UCSD-AML1 (cell line): Measurements from ENCODE around the gene SPRR2E.
"Not testable (repeated sequence)": the region's sequence is repeated elsewhere in the genome, so short reads cannot be mapped to it uniquely, and the experiment has no call there.

Experiments used
- DNase-seq: peaks from one replicate; lab custom pipeline; 2025; ENCODE audit not compliant: unreplicated experiment; lab: John Stamatoyannopoulos, UW

Gene SPRR2E

DNA sequence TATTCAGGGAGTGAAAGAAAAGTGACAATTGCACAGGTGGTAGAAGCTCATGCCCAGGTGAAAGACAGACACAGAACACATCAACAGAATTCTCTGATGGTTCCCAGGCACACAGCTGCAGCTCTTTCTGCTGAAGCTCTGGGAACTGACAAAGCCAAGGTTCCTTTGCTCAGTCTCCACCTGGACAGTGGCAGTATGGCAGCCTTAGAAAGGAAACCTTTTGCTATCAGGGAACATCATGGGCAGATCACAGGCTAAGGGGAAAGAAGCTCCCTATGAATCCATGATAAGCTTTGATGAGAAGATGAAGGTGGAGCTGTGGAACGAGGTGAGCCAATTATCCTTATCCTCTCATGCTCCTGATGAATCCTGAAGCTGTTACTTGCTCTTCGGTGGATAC is 24.1 kb downstream of the SPRR2E start:
- DNase-seq = no peak

DNA sequence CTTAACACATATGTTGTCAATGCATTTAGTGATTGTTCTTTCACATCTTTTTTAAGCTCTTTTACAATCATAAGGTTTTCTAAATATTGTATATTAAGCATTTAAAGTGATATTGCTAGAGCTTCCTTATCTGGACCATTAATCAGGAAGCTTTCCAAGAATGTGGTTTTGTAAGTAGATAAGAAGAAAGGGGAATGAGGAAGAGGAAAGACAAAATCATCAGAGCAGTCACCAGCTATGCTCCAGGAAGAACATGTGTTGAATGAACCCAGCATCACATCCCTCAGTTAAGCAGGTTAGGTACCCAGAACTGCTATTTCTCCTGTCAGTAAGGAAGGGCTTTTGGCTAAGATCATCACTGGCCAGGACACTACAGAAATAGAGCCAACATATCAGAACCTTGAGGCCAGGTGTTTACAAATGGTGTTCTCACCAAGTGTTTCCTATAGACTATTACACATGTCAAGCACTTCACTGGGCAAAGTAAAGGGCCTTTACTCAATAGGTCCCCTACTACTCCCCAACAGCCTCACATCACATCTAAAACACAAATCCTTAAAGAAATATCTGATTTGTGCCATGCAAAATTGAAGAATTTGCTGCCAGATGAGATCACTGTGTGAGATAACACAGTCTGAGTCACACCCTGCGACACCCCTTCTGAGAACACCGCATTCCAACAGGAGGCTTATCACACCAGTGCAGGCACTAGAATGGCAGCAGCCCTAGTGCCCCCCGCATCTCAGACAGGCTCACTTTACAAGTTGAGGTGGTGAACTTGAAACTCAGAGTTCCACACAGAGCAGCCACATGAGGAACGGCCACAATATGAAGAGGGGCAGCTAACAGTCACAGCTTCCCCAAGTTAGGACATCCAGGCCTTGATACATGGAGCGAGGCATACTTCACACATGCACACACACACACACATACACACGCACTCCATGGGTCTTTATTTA is 35.2 kb downstream of the SPRR2E start:
- no peak for DNase-seq

DNA sequence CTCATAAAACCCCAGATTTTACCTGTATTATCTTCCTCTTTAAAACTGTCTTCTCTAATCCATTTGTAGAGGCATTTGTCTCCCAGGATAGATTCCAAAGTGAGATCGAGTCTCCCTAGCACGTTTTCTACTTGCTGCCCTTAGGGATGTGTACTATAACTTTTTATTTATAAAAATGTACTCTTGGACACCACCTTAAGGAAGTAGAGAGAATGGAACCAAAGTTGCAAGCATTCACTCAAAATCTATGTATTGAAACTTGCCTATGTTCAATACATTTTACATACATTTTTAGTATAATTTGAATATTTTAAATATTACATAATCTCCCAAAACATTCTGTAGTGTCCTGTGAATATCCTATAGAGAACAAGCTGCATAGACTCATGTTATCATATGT is 36.2 kb downstream of the SPRR2E start:
- no peak for DNase-seq

DNA sequence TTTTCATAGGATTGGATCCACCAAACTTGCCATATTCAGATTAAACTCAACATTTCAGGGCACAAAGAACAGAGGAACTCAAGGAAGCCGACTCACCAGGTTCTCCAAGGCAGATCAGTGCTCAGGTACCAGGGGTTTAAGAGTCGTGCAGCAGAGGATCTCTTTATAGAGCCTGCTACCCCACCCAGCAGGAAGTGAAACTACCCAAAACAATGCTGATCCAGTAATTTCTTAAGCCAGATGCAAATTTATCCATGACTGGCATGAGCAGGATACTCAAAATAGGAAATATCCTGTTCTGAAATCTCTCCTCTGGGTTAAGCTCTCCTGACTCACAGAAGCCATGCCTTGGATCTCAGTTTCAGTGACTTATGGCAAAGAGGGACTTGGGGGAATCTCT is 37.0 kb downstream of the SPRR2E start, which contains the start of gene SPRR2A:
Gene SPRR2A, minus strand, starts transcription at position 138 of the 400 bp plus-strand sequence. CDS start 777 bp downstream, outside the sequence.
- DNase-seq = no peak

DNA sequence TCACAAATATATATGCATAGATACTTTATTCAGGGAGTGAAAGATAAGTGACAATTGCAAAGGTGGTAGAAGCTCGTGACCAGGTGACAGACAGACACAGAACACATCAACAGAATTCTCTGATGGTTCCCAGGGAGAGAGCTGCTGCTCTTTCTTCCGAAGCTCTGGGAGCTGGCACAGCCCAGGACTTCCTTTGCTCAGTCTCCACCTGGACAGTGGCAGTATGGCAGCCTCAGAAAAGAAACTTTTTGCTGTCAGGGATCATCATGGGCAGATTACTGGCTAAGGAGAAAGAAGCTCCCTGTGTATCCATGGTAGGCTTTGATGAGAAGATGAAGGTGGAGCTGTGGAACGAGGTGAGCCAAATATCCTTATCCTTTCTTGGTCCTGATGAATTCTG is 38.2 kb downstream of the SPRR2E start:
- DNase-seq = not testable (repeated sequence)

DNA sequence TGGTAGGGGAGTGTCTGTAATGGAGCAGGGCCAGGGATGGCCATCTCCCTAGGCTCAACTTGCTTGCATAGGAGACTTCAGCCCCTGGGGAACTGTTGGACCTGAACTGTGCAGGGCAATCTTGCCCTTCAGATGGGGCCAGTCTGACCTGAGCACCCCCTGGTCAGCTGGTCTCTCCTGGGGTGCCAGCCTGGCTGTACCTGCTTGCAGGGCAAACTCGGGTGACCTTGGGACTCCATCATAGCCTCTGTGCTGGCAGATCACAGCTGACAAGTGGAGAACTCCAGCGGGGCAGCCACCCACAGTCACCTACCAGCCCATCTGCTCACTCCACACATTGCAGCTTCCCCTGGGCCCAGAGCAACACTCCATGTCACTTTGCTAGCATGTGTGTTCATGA is 45.1 kb downstream of the SPRR2E start:
- DNase-seq = no peak
